Measurements from ENCODE around the gene JARID2. TPM values are rescaled to one million over a fixed set of nuclear protein-coding genes. Genes with fewer than 3 reads are reported as not detected.
A peak's percentile ranks its signal among the peaks of the same experiment; 100 is the strongest.

Gene JARID2
- polyA plus RNA-seq, 3 donors: 29.0 to 36.4 (median 30.9) TPM

DNA sequence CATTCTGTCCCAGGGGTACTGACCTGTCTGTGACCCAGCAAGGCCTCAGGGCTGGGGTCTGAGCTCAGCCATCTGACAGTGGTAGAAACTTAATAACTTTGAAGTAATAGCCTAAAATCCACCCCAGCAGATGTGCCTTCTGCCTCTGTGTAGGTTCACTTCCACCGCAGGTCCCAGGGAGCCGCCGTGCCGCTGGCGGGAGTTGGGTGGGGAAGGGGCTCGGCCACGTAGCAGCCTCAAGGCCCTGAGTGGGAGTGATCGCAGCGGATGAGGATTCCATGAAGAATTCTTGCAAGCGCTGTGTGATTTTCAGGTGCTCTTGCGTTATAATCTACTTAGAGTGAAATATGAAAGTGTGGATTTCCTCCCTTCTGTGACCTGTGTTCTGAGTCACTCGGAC, 253.3 kb downstream of the JARID2 start:
- DNase-seq (ENCODE audit: extremely low read depth in 1 of 11, low read depth in 9 of 11, low spot score in 4 of 11): no peak

DNA sequence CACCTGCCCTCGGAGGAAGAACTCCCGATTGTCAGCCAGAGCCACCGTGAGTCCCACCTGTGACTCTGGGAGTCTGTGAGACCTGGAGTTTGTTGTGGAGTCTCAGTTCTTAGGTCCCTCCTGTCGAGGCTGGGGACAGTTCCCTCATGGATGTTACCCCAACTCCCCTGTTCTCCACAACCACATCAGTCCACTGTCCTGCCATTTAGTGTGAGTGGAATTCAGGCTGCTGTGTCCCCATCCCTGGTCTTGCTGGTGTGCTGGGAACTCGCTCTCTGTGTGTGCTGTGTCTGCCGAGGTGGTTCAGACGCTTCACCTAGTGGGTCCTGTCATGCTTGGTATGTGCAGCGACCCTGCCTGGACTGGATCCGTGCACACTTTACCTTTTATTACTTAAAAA, 253.7 kb downstream of the JARID2 start:
- no peak for DNase-seq (ENCODE audit: extremely low read depth in 1 of 11, low read depth in 9 of 11, low spot score in 4 of 11)

DNA sequence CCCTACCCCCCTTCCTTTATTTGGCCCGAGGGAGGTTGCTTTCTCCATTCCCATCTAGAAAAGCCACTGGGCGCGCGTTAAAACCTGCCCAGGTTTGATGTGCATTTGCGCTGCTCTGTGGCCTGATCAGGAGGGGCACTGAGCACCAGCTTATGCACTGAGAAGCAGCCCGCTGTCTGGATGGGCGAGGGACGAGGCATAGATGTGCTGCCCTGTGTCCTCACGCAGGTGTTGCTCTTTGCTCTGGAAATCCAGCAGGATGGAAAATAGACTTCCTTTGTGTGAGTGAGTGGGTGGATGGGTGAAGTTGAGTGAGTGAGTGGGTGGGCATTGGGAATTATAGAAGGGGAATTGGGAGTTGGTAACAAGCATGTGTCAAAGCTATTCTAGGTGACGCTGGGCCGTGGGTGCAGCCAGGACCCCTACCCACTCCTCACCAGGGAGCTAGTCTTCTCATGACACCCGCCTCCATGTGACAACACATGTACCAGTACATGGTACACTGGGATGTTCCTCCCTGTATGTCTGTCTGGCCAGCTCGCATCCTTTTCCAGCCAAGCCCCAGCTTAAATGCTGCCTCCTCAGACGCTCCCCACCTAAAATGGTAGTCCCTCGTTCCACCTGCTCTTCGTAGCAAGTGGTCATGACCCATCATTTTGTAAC, 254.3 kb downstream of the JARID2 start:
- no peak for DNase-seq (ENCODE audit: extremely low read depth in 1 of 11, low read depth in 9 of 11, low spot score in 4 of 11)

DNA sequence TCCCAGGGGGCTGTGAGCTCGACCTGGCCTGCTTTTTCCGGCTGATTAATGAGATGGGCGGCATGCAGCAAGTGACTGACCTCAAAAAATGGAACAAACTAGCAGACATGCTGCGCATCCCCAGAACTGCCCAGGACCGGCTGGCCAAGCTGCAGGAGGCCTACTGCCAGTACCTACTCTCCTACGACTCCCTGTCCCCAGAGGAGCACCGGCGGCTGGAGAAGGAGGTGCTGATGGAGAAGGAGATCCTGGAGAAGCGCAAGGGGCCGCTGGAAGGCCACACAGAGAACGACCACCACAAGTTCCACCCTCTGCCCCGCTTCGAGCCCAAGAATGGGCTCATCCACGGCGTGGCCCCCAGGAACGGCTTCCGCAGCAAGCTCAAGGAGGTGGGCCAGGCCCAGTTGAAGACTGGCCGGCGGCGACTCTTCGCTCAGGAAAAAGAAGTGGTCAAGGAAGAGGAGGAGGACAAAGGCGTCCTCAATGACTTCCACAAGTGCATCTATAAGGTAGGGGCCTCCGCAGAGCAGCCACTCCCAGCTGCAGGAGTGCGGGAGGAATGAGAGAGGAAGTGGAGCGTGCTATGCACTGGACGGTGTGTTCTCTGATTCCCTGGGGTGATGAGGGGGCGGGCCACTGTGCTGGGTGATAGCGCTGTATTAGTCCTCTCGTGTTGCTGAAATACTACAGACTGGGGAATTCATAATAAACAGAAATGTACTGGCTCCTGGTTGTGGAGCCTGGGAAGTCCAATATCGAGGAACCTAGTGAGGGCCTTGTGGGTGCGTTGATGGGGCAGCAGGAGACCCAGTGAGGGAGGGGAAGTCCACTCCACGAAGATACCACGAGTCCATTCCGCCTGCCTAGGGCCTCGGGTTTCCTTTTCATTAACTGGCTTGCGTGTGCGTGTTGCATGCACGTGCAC, 255.3 kb downstream of the JARID2 start:
- no peak for DNase-seq (ENCODE audit: extremely low read depth in 1 of 11, low read depth in 9 of 11, low spot score in 4 of 11)

DNA sequence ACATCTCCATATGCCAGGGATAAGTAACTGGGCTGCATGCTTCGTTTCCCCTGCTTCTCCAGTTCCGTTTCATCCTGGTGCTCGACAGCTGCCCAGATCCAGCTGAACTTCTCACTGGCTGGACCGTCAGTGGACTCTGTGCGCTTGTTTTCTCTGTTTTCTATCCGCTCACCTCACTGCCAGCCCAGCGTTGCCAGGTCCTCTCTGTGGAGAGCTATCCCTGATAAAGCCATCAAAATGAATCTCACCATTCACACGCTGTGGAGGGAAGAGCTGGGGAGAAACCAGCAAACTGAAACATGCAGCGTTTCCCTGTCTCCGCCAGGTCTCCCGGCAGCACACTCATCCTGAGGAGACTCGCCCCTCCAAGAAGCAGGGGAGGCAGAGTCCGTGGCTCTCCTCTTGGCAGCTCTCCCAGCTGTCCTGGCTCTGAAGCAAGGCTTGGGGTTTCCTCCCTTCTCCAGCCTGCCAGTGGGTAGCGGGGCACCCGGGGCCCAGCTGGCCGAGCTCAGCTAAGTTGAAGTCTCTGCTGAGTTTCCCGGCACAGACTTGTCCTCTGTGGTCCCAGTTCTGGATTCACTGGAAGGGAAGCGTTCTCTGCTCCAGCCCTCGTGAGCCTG, 256.1 kb downstream of the JARID2 start:
- DNase-seq (ENCODE audit: extremely low read depth in 1 of 11, low read depth in 9 of 11, low spot score in 4 of 11): no peak

DNA sequence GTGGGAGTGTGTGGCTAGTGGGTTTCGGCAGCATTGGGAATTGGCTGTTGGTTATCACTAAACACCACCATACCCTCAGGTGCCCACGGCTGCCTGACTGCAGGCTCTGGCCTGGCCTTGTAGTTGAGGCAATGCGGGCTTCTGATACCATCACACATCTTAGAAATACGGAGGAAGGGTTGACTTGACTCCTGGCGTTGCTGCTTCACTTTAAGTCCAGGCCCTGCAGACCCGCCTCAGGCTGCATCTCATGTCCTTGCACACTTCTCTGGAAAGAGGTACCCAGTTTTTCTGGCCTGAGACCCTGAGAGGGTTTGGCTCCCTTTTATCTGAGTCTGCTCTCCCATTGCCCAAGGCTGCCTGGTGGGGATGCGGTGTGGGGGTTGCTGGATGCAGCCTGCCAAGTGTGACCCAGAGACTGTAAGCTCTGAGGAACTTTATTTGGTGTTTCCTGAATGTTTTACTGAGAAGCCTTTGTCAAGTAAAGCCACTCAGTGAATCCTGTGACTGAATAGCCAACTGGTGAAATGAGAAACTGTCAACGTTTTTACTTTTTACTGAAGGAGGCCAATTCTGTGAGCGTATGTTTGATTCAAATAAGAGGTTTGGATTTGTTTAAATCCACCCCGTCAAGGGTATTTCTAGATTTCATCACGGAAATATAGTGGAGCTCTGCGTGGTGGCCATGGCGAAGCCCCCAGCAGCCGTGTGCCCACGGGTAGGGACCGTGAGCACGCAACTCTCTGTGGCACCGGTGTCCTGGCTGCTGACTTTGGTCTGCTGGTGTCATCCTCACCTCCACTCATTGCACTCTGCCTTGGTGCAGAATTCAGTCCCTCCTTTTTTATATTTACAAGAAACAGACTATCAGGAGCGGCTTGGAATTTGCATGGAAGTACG, 256.8 kb downstream of the JARID2 start:
- DNase-seq (ENCODE audit: extremely low read depth in 1 of 11, low read depth in 9 of 11, low spot score in 4 of 11): no peak

DNA sequence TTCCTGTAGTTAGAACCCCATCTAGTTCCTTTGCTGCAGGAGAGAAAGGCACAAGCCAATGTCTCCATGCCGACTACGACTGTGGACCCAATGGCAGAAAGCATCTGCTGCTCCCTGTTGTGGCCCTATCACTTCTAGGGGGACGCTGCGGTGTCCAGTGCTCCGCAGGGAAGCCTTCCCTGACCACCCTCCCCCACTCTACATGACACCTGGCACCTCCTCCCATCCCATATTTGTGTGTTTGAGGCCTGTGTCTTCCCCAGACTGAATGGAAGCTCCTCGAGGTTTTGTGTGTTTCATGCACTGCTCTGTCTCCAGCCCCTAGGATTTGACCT, 257.4 kb downstream of the JARID2 start:
- no peak for DNase-seq (ENCODE audit: extremely low read depth in 1 of 11, low read depth in 9 of 11, low spot score in 4 of 11)

DNA sequence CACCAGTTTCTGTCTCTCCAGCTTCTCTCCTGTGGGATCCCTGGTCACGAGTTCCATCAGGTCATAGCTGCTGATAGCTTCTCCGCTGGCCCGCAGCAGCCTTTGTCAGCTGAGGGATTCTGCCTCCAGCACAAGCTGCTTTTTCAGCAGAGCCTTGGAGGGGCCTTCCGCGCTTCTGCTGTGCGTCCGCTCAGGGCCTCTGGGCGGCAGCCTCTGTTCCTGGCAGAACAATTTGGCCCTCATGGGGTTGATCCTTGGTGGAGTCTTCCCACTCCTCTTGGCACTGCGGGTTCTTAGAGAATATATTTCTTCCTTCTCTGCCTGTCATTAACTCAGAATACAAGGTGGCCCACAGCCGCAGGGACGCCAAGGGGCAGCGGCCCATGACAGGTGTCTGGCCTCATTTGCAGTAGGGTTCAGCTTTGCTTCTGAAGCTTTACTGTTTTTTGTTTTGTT, 258.2 kb downstream of the JARID2 start:
- no peak for DNase-seq (ENCODE audit: extremely low read depth in 1 of 11, low read depth in 9 of 11, low spot score in 4 of 11)

DNA sequence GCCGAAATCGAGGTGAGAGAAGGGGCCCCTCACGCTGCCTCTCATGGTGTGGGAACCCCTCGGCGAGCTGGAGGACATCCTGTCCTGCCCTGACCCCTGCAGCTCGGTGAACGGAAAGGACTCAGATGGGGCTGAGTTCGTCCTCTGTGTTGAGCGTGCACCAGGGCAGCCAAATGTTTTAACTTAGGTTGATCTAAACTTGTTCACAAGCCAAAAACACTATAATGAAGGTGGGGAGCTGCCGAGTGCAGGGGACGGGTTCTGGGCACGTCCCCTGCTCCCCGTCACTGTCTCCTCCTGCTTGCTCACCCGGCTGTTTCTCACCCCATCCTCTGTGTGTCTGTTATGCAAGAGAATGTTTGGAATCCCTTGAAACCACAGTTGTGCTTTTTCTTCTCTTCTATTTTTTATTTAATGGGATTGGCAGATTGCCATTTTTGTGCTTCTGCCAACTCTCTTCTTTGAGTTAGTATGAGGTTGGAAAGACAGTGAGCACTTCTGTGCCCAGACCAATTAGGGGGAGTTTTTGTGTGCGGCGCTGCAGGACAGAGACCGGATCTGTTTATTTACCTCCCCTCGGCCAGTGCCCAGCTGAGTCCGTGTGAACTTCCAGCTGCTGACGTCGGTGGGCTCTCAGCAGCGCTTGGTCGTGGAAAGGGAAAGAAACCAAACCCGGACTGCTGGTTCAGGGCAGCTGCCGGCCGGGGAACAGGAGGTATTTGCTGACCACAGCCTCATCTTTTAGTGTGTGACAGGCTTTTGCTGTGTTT, 258.9 kb downstream of the JARID2 start:
- peak in 9 of 11 donors; percentile 62 to 88 (median 74) for DNase-seq (ENCODE audit: extremely low read depth in 1 of 11, low read depth in 9 of 11, low spot score in 4 of 11)

DNA sequence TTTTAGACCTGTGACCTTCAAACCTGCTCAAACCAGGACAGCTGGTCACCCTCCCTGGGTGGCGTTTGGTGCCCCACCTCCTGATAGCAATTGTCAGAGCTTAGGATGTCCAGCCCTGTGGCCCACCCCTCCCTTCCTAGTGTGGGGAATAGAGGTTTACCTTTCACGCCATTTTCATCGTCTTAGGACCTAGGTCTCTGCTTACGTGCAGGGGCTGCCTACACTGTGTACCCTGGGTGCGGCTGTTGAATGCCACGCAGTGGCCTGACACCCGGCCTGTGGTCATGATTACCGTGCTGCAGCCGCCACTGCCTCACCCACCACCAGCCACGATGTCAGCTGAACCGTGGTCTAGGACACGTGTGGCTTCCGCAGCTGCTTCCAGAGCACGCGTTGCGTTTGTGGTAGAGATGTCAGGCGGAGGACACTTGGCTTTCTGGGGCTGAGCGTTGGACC, 259.6 kb downstream of the JARID2 start:
- no peak for DNase-seq (ENCODE audit: extremely low read depth in 1 of 11, low read depth in 9 of 11, low spot score in 4 of 11)

DNA sequence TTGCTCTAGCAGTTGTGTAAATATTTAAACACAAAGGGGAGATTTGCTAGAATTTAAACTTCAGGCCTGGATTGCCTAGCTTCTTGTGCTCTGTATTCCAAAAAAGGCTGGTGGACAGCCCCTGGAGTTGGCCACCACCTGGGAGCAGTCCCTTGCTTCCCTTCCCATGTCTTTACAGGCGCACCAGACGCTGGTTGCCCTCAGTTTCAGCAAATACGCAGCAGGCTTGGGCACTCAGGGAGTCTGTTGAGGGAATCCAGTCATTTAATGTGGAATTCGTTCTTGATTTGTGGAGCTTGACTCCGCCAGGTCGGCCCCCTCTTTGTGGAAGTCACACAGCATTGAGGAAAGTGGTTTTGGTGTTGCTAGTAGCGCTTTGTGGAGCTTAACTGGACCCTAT, 260.2 kb downstream of the JARID2 start:
- no peak for DNase-seq (ENCODE audit: extremely low read depth in 1 of 11, low read depth in 9 of 11, low spot score in 4 of 11)

DNA sequence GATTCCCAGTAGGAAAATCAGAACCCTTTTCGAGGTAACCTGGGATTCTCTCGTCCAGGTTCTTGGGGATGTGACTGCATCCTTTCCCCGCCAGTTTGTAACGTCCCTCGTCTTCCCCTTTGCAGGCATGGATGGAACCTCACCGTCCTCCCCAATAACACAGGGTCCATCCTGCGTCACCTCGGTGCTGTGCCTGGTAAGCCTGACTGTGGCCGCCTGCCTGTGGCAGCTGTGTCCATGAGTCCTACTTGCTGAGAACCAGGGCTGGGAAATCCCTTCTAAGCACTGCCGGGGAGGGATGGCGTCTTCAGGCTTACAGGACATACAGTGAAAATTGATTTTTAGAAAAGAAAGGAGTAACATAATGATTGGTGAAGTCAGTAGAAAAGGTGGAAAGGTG, 261.4 kb downstream of the JARID2 start:
- DNase-seq (ENCODE audit: extremely low read depth in 1 of 11, low read depth in 9 of 11, low spot score in 4 of 11): no peak

DNA sequence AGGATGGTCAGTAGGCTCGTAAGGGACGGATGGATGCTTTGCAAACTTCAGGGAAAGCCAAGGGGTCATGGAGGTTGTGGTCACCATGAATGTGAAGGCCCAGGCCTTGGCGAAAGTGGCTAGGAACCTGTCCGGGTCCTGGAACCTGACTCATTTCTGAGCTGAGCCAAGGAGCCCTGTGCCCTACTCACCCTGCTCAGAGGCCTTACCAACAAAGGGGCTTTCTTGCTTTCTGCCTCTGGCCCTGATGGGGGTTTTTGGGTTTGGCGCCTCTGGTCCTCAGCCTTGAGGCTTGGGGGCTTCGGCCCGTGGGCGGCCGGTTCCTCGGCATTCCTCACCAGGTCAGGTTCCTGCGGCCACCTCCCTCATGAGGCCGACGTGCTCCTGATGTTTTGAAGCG, 261.9 kb downstream of the JARID2 start:
- DNase-seq (ENCODE audit: extremely low read depth in 1 of 11, low read depth in 9 of 11, low spot score in 4 of 11): no peak

DNA sequence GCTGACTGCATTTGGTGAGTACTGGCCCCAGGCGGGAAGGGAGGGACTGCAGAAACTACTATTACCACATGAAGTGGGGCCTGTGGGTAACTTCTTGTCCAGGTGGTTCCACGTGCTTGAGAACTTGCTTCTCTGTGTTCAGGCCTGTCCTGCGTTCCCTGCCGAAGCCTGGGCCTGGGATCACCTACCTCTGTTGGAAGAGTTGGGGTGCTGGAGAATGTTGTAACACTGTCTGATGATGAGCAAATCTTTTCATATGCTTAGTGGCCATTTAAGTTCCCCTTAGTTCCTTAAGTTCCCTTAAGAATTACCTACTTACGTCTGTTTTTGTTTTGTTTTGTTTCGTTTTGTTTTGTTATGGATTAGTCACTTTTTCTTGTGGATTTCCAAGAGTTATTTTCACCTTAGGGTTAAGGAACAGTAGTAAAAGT, 262.6 kb downstream of the JARID2 start:
- no peak for DNase-seq (ENCODE audit: extremely low read depth in 1 of 11, low read depth in 9 of 11, low spot score in 4 of 11)

DNA sequence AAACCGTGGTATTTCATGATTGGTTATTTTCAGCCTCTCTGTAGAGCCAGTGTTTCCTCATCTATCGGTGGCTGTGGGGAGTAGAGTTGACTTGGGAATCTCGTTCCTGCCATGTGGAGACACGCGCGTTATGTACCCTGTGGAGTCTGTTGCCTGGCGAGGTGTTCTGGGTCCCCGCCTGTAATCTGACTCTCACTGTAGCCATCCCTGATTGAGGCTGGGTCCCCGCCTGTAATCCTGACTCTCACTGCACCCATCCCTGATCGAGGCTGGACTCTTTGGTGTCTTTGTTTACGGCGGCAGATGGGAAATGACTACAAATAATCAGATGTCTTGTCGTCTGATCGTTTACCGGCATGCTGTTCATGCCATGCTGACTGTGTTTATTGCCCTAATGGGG, 263.1 kb downstream of the JARID2 start:
- no peak for DNase-seq (ENCODE audit: extremely low read depth in 1 of 11, low read depth in 9 of 11, low spot score in 4 of 11)

DNA sequence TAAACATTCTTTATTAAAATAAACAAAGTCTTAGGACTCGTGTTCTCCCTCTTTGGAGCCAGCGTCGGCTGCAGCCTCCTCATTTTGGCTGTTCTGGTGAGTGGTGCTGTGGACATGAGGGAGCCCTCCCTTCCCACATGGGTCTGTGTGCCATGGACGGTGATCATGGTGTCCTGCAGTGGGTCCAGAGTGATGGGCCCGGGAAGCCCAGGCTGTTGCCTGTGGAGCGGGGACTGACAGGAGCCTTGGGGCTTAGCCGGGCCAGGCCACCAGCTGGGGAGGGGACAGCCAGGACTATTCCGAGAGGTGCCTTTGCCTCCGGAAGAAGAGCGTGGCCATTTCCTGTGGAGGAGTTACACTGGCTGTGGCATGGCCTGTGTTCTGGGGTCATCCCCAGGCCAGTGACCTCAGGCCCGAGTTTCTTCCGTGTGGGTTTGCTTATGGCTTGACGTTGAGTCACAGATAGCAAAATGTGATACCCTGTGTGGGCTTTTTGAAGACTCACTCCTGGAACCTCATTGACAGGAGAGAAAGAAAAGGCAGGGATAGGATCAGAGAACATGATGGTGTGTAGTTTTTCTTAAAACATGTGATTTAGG, 263.6 kb downstream of the JARID2 start:
- DNase-seq (ENCODE audit: extremely low read depth in 1 of 11, low read depth in 9 of 11, low spot score in 4 of 11): no peak

DNA sequence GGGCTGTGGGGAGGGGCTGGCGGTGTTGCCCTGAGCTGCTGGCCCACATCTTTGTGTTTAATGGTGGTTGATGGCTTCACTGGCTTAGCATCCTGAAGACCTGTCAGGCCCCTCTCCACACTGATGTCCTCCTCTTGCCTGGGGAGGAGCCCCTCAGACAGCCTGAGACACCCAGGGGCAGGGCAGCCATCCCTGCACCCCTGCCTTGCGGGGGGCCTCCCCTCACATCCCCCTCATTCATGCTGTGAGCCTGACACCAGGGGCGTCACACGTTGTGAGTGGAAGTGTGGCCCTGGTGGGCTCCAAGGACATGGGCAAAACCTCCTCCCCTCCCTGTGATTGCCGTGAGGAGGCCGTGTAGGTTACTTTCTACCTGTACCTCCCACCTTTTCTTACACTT, 264.3 kb downstream of the JARID2 start:
- no peak for DNase-seq (ENCODE audit: extremely low read depth in 1 of 11, low read depth in 9 of 11, low spot score in 4 of 11)
